Measurements from ENCODE around the gene ATXN1. TPM values are rescaled to one million over a fixed set of nuclear protein-coding genes. Genes with fewer than 3 reads are reported as not detected.

Gene ATXN1
- total RNA-seq, 1 experiment from 2014 or later, result 5.6 TPM

GRCh38 chr6:16755544-16755943, 5.7 kb downstream of the ATXN1 start:
- no peak overlapping the region for H3K27ac ChIP-seq (ENCODE audit: insufficient read length, low read depth, low read length)

More at GRCh38 chr6:16755544-16755943, 5.7 kb downstream of the ATXN1 start:
- TF ChIP-seq CTCF (conservative IDR thresholded peaks at IDR 0.05), result no peak
- H3K27me3 Mint-ChIP-seq (ENCODE audit: low read depth), result peaks cover 16% of the 10 kb centered on the region
- Histone ChIP-seq H4K20me1 (ENCODE audit: control insufficient read depth, insufficient read depth, insufficient read length) (no peaks in the 10 kb centered on the region), H2BK120ac (ENCODE audit: low read depth, low read length, poor library complexity, severe bottlenecking) (no peak overlapping the region), H3K79me1 (ENCODE audit: insufficient read depth, low read depth, low read length, poor library complexity, severe bottlenecking) (no peaks in the 10 kb centered on the region), H3T11ph (ENCODE audit: low read length) (no peak overlapping the region), H2BK20ac (ENCODE audit: low read depth, low read length, poor library complexity, severe bottlenecking) (no peak overlapping the region), H3K23me2 (ENCODE audit: insufficient read length, low read depth, low read length, poor library complexity, severe bottlenecking) (peaks cover 10% of the 10 kb centered on the region), H3K18ac (ENCODE audit: insufficient read length, low read depth, low read length) (no peak overlapping the region), H2BK15ac (ENCODE audit: low read depth, low read length) (no peak overlapping the region), H2BK12ac (ENCODE audit: insufficient read length, low read depth, low read length) (no peak overlapping the region), H3K4me1 (ENCODE audit: insufficient read depth, low read length) (peaks cover 5% of the 10 kb centered on the region), H2AK5ac (ENCODE audit: insufficient read length, low read length) (no peak overlapping the region), H3K27me3 (ENCODE audit: insufficient read depth, low read length) (no peaks in the 10 kb centered on the region; the same call in 1 of the 2 replicates), H4K91ac (ENCODE audit: insufficient read length, low read depth, low read length) (no peak overlapping the region), H2AFZ (ENCODE audit: low read length) (no peak overlapping the region), H3K79me2 (ENCODE audit: insufficient read depth, low read length) (no peaks in the 10 kb centered on the region), H3K9me3 (ENCODE audit: control insufficient read depth, low read depth, low read length) (no peaks in the 10 kb centered on the region), H3K4me2 (ENCODE audit: insufficient read depth, insufficient read length, low read length) (no peak overlapping the region), H4K8ac (replicated peaks; ENCODE audit: insufficient read length, low read depth, low read length) (no peak overlapping the region), H3K9ac (ENCODE audit: extremely low read depth, insufficient read length, low read length) (no peak overlapping the region), H3K56ac (ENCODE audit: insufficient read length, low read depth, low read length) (no peak overlapping the region), H3K14ac (ENCODE audit: insufficient read depth, low read length) (no peak overlapping the region), H2BK5ac (ENCODE audit: insufficient read length, low read length) (no peak overlapping the region), H3K4ac (ENCODE audit: low read depth, low read length) (no peak overlapping the region), H3K23ac (ENCODE audit: insufficient read length, low read depth, low read length) (no peak overlapping the region), H4K5ac (ENCODE audit: insufficient read length, low read depth, low read length) (no peak overlapping the region)
- H3K9me3 Mint-ChIP-seq, result no peaks in the 10 kb centered on the region
- DNase-seq, result no peak
- H3K27ac Mint-ChIP-seq, result no peak overlapping the region
- peaks cover 26 to 28% of the 10 kb centered on the region in 2 experiments for H3K4me1 Mint-ChIP-seq
- no peak overlapping the region for H3K4me3 Mint-ChIP-seq
- H3K36me3 Mint-ChIP-seq (ENCODE audit: insufficient read depth in 1 of 3, low read depth in 3 of 3), result no peaks in the 10 kb centered on the region
- WGBS (ENCODE audit: extremely low coverage, insufficient read length, low lambda C conversion rate), result no CpG with 5 or more reads among the region's 3 CpGs
